Measurements from ENCODE around the gene MACROD2.

Gene MACROD2

GRCh38 chr20:15925376-15925775, 1930.1 kb downstream of the MACROD2 start:
- no peaks in the 10 kb centered on the region for H3K9me3 ChIP-seq (ENCODE audit: low read length)
- no peaks in the 10 kb centered on the region for H3K27me3 ChIP-seq (ENCODE audit: insufficient read depth, low read length)
- peaks cover 2% of the 10 kb centered on the region for H3K4me1 ChIP-seq (ENCODE audit: insufficient read depth, low read length)

GRCh38 chr20:15927893-15928650, 1932.8 kb downstream of the MACROD2 start:
- no peaks in the 10 kb centered on the region for H3K36me3 ChIP-seq (ENCODE audit: insufficient read depth, low read length)
- H3K9me3 ChIP-seq (ENCODE audit: low read length), result peaks cover 2% of the 10 kb centered on the region
- H3K4me3 ChIP-seq (ENCODE audit: low read length), result no peak overlapping the region
- no peak overlapping the region for H2AFZ ChIP-seq (ENCODE audit: low read depth, low read length)
- peaks cover 2% of the 10 kb centered on the region for H3K4me1 ChIP-seq (ENCODE audit: insufficient read depth, low read length)
- no peaks in the 10 kb centered on the region for H3K27me3 ChIP-seq (ENCODE audit: insufficient read depth, low read length)

More at GRCh38 chr20:15925376-15925775, 1930.1 kb downstream of the MACROD2 start:
- H3K4me3 ChIP-seq (ENCODE audit: low read length), result no peak overlapping the region
- no peak overlapping the region for H2AFZ ChIP-seq (ENCODE audit: low read depth, low read length)
- no peaks in the 10 kb centered on the region for H3K36me3 ChIP-seq (ENCODE audit: insufficient read depth, low read length)

GRCh38 chr20:15928946-15929345, 1933.6 kb downstream of the MACROD2 start:
- Histone ChIP-seq H3K9me3 (ENCODE audit: low read length) (peaks cover 2% of the 10 kb centered on the region), H3K4me1 (ENCODE audit: insufficient read depth, low read length) (peaks cover 2% of the 10 kb centered on the region), H3K36me3 (ENCODE audit: insufficient read depth, low read length) (no peaks in the 10 kb centered on the region), H3K4me3 (ENCODE audit: low read length) (no peak overlapping the region), H2AFZ (ENCODE audit: low read depth, low read length) (no peak overlapping the region), H3K27me3 (ENCODE audit: insufficient read depth, low read length) (no peaks in the 10 kb centered on the region)

GRCh38 chr20:15930311-15931305, 1935.3 kb downstream of the MACROD2 start:
- Histone ChIP-seq H3K36me3 (ENCODE audit: insufficient read depth, low read length) (no peaks in the 10 kb centered on the region), H3K4me1 (ENCODE audit: insufficient read depth, low read length) (peaks cover 6% of the 10 kb centered on the region), H3K9me3 (ENCODE audit: low read length) (peaks cover 2% of the 10 kb centered on the region), H3K27me3 (ENCODE audit: insufficient read depth, low read length) (no peaks in the 10 kb centered on the region), H3K4me3 (ENCODE audit: low read length) (no peak overlapping the region), H2AFZ (ENCODE audit: low read depth, low read length) (no peak overlapping the region)

- Histone ChIP-seq H3K4me1 (ENCODE audit: insufficient read depth, low read length) (peaks cover 10% of the 10 kb centered on the region), H3K36me3 (ENCODE audit: insufficient read depth, low read length) (no peaks in the 10 kb centered on the region), H3K4me3 (ENCODE audit: low read length) (no peak overlapping the region), H2AFZ (ENCODE audit: low read depth, low read length) (no peak overlapping the region), H3K27me3 (ENCODE audit: insufficient read depth, low read length) (no peaks in the 10 kb centered on the region), H3K9me3 (ENCODE audit: low read length) (peaks cover 2% of the 10 kb centered on the region)
Measured at GRCh38 chr20:15931897-15932296, 1936.6 kb downstream of the MACROD2 start.

- Histone ChIP-seq H3K9me3 (ENCODE audit: low read length) (peaks cover 4% of the 10 kb centered on the region), H3K4me3 (ENCODE audit: low read length) (peak overlapping the region; percentile 36), H2AFZ (ENCODE audit: low read depth, low read length) (peak overlapping the region; percentile 72), H3K27me3 (ENCODE audit: insufficient read depth, low read length) (no peaks in the 10 kb centered on the region), H3K4me1 (ENCODE audit: insufficient read depth, low read length) (peaks cover 22% of the 10 kb centered on the region), H3K36me3 (ENCODE audit: insufficient read depth, low read length) (no peaks in the 10 kb centered on the region)
Measured at GRCh38 chr20:15937179-15937578, 1941.9 kb downstream of the MACROD2 start.

GRCh38 chr20:15938847-15939246, 1943.5 kb downstream of the MACROD2 start:
- Histone ChIP-seq H3K27me3 (ENCODE audit: insufficient read depth, low read length) (no peaks in the 10 kb centered on the region), H3K9me3 (ENCODE audit: low read length) (peaks cover 4% of the 10 kb centered on the region), H3K4me1 (ENCODE audit: insufficient read depth, low read length) (peaks cover 23% of the 10 kb centered on the region), H2AFZ (ENCODE audit: low read depth, low read length) (no peak overlapping the region), H3K4me3 (ENCODE audit: low read length) (no peak overlapping the region), H3K36me3 (ENCODE audit: insufficient read depth, low read length) (no peaks in the 10 kb centered on the region)

- Histone ChIP-seq H3K4me3 (ENCODE audit: low read length) (no peak overlapping the region), H3K27me3 (ENCODE audit: insufficient read depth, low read length) (no peaks in the 10 kb centered on the region), H2AFZ (ENCODE audit: low read depth, low read length) (no peak overlapping the region), H3K4me1 (ENCODE audit: insufficient read depth, low read length) (peaks cover 19% of the 10 kb centered on the region), H3K36me3 (ENCODE audit: insufficient read depth, low read length) (no peaks in the 10 kb centered on the region), H3K9me3 (ENCODE audit: low read length) (peaks cover 4% of the 10 kb centered on the region)
Measured at GRCh38 chr20:15940127-15940526, 1944.8 kb downstream of the MACROD2 start.

GRCh38 chr20:15942130-15942529, 1946.8 kb downstream of the MACROD2 start:
- Histone ChIP-seq H3K9me3 (ENCODE audit: low read length) (peaks cover 4% of the 10 kb centered on the region), H3K4me1 (ENCODE audit: insufficient read depth, low read length) (peaks cover 14% of the 10 kb centered on the region), H3K36me3 (ENCODE audit: insufficient read depth, low read length) (no peaks in the 10 kb centered on the region), H3K4me3 (ENCODE audit: low read length) (no peak overlapping the region), H3K27me3 (ENCODE audit: insufficient read depth, low read length) (no peaks in the 10 kb centered on the region), H2AFZ (ENCODE audit: low read depth, low read length) (no peak overlapping the region)

- Histone ChIP-seq H3K4me3 (ENCODE audit: low read length) (no peak overlapping the region), H3K27me3 (ENCODE audit: insufficient read depth, low read length) (no peaks in the 10 kb centered on the region), H3K36me3 (ENCODE audit: insufficient read depth, low read length) (no peaks in the 10 kb centered on the region), H3K9me3 (ENCODE audit: low read length) (peaks cover 3% of the 10 kb centered on the region), H3K4me1 (ENCODE audit: insufficient read depth, low read length) (peaks cover 7% of the 10 kb centered on the region), H2AFZ (ENCODE audit: low read depth, low read length) (no peak overlapping the region)
Measured at GRCh38 chr20:15945289-15945688, 1950.0 kb downstream of the MACROD2 start.

GRCh38 chr20:15949391-15949790, 1954.1 kb downstream of the MACROD2 start:
- H2AFZ ChIP-seq (ENCODE audit: low read depth, low read length), result no peak overlapping the region
- H3K27me3 ChIP-seq (ENCODE audit: insufficient read depth, low read length), result no peaks in the 10 kb centered on the region
- H3K4me3 ChIP-seq (ENCODE audit: low read length), result no peak overlapping the region
- no peaks in the 10 kb centered on the region for H3K36me3 ChIP-seq (ENCODE audit: insufficient read depth, low read length)
- peaks cover 15% of the 10 kb centered on the region for H3K4me1 ChIP-seq (ENCODE audit: insufficient read depth, low read length)
- H3K9me3 ChIP-seq (ENCODE audit: low read length), result no peaks in the 10 kb centered on the region

GRCh38 chr20:15951658-15952057, 1956.3 kb downstream of the MACROD2 start:
- no peaks in the 10 kb centered on the region for H3K9me3 ChIP-seq (ENCODE audit: low read length)
- H2AFZ ChIP-seq (ENCODE audit: low read depth, low read length), result no peak overlapping the region
- peaks cover 15% of the 10 kb centered on the region for H3K4me1 ChIP-seq (ENCODE audit: insufficient read depth, low read length)
- no peak overlapping the region for H3K4me3 ChIP-seq (ENCODE audit: low read length)
- H3K27me3 ChIP-seq (ENCODE audit: insufficient read depth, low read length), result no peaks in the 10 kb centered on the region
- no peaks in the 10 kb centered on the region for H3K36me3 ChIP-seq (ENCODE audit: insufficient read depth, low read length)

- no peak overlapping the region for H2AFZ ChIP-seq (ENCODE audit: low read depth, low read length)
- H3K27me3 ChIP-seq (ENCODE audit: insufficient read depth, low read length), result no peaks in the 10 kb centered on the region
- H3K36me3 ChIP-seq (ENCODE audit: insufficient read depth, low read length), result no peaks in the 10 kb centered on the region
- no peak overlapping the region for H3K4me3 ChIP-seq (ENCODE audit: low read length)
- no peaks in the 10 kb centered on the region for H3K4me1 ChIP-seq (ENCODE audit: insufficient read depth, low read length)
- H3K9me3 ChIP-seq (ENCODE audit: low read length), result no peaks in the 10 kb centered on the region
Measured at GRCh38 chr20:15958142-15958541, 1962.8 kb downstream of the MACROD2 start.
